HG03196 (cell line): ENCODE results near the gene HEXB.
"Not testable (repeated sequence)": the region's sequence is repeated elsewhere in the genome, so short reads cannot be mapped to it uniquely, and the experiment has no call there.

Experiments used
- ATAC-seq: cut with Tn5 transposase; IDR thresholded peaks from one replicate; pipeline ENCODE4 v1.9.1; 2021; ENCODE audit not compliant: unreplicated experiment

The HEXB gene

GRCh38 chr5:74657165-74657564, 27.9 kb upstream of the HEXB start:
- no peak for ATAC-seq

GRCh38 chr5:74659172-74659571, 25.9 kb upstream of the HEXB start:
- ATAC-seq = no peak

GRCh38 chr5:74660140-74660539, 24.9 kb upstream of the HEXB start:
- ATAC-seq = no peak

- ATAC-seq = no peak
These were observed 24.2 kb upstream of the HEXB start for GRCh38 chr5:74660873-74661272.

GRCh38 chr5:74664551-74664950, 20.5 kb upstream of the HEXB start:
- no peak for ATAC-seq

- no peak for ATAC-seq
These were observed 19.8 kb upstream of the HEXB start for GRCh38 chr5:74665273-74665672.

GRCh38 chr5:74665816-74666215, 19.2 kb upstream of the HEXB start:
- ATAC-seq = no peak

GRCh38 chr5:74667396-74667795, 17.6 kb upstream of the HEXB start:
- ATAC-seq = no peak

GRCh38 chr5:74669821-74670220, 15.2 kb upstream of the HEXB start:
- no peak for ATAC-seq

GRCh38 chr5:74670396-74671038, 14.5 kb upstream of the HEXB start:
- ATAC-seq = no peak

- no peak for ATAC-seq
These were observed 12.7 kb upstream of the HEXB start for GRCh38 chr5:74672215-74672877.

GRCh38 chr5:74673011-74673790, 11.8 kb upstream of the HEXB start:
- ATAC-seq = no peak

GRCh38 chr5:74676466-74676865, 8.6 kb upstream of the HEXB start:
- not testable (repeated sequence) for ATAC-seq

GRCh38 chr5:74678123-74678522, 6.9 kb upstream of the HEXB start:
- ATAC-seq = not testable (repeated sequence)

- ATAC-seq = not testable (repeated sequence)
These were observed 5.7 kb upstream of the HEXB start for GRCh38 chr5:74679300-74679699.

- ATAC-seq = no peak
These were observed 5.1 kb upstream of the HEXB start for GRCh38 chr5:74679966-74680365.

GRCh38 chr5:74685979-74686631, 1.1 kb downstream of the HEXB start:
- ATAC-seq = peak; percentile 51

GRCh38 chr5:74686962-74687751, 2.1 kb downstream of the HEXB start:
- ATAC-seq = no peak

GRCh38 chr5:74693191-74693590, 8.2 kb downstream of the HEXB start:
- no peak for ATAC-seq

- no peak for ATAC-seq
These were observed 32.6 kb downstream of the HEXB start for GRCh38 chr5:74717596-74717995.

GRCh38 chr5:74722271-74722670, 37.2 kb downstream of the HEXB start:
- ATAC-seq = no peak
